Measurements from ENCODE around the gene CDC25C.

Gene CDC25C

DNA sequence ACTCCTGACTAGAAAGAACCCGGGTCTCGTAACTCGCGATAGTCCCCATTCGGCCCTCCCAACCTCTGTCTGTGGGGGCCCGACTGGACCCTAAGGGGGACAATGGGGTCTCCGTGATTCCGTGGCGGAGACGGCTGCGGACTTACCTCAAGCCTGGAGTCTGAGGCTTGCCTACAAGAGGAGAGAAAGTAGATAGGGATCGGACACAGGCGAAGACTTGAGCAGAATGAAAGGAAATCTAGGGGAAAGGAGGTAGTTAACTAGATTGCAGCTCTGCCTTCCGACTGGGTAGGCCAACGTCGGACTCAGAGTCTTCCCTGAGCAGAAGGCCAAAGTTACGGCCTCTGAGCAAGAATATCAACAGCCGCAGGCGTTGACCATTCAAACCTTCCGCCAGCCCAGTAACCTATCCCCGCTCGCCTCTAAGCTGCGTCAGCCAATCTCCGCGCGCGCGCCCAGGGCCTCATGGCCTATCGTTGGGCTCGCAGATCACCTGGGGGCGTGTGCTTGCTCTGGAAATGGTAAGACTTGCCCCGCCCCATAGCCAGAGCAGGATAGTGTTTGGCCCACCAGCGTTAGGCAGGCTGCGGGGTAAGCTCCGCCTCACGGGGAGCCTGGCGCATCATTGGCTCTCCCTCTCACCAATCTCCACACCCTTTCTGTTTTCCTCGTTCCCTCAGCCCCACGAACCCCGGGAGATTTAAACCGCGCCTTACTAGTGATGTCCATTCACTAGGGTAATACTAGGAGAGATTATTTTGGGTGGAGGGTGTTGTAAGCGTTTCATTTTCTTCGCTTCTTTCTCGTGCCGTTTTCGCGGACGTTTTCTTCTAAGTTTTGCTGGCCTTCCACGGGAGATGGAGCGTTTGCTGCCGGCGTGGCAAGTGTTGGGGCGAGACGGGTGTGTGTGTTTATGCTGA, at the start of gene CDC25C:
CDC25C (minus strand) TSS at position 356 of the 920 bp plus-strand sequence. CDS start 624 bp downstream, outside the sequence.
- H3K4me1 ChIP-seq (ENCODE audit: control insufficient read depth, insufficient read depth, low read length) = peaks cover 7% of the 10 kb centered on the region
- H3K9me3 ChIP-seq (ENCODE audit: control insufficient read depth, insufficient read depth, low read length) = no peaks in the 10 kb centered on the region

DNA sequence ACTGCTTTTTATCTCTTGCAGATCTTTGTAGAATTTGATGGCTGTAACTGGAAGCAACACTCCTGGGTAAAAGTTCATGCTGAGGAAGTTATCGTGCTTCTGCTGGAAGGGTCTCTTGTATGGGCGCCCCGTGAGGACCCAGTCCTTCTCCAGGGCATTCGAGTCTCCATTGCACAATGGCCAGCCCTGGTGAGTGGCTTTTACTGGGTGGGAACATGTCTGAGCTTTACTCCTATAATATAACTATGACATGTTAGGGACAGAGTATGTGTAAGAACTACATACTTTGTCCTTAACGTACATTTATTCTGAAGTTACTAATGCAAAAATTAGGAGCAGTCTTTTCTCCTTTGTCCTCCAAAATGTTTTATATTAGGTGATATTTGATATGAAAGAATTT, 41.0 kb upstream of the CDC25C start:
- no peaks in the 10 kb centered on the region for H3K36me3 ChIP-seq (ENCODE audit: control insufficient read depth, insufficient read depth, low read length)
- H3K9me3 ChIP-seq (ENCODE audit: control insufficient read depth, insufficient read depth, low read length) = no peaks in the 10 kb centered on the region
- H3K4me1 ChIP-seq (ENCODE audit: control insufficient read depth, insufficient read depth, low read length) = no peaks in the 10 kb centered on the region

More for the DNA sequence above, at the start of gene CDC25C:
- H3K9ac ChIP-seq (ENCODE audit: low read depth, low read length) = peak within 1 kb of the TSS; percentile 92
- H3K4me3 ChIP-seq (ENCODE audit: low read depth, low read length) = peak within 1 kb of the TSS; percentile 88
- no peaks in the 10 kb centered on the region for H3K27me3 ChIP-seq (ENCODE audit: control insufficient read depth, insufficient read depth, low read length)
- H3K36me3 ChIP-seq (ENCODE audit: control insufficient read depth, insufficient read depth, low read length) = no peaks in the 10 kb centered on the region

DNA sequence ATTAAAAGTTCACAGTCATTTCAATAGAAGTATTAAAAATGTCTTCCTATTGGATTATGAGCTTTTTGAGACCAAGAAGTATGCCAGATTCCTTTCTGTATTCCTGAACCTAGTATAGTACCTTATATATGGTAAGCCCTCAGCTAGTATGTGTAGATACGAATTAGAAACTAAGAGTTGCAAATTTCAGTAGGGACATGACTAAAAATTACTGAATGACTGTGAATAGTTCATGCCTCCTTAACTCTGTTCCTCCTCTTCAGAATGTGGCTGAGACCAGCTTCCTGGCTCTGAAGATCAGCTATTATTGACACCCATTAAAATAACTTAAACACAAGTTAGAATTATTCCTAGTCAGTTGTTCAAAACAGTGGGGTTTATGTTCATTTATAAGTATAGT, 40.6 kb upstream of the CDC25C start:
- no peaks in the 10 kb centered on the region for H3K9me3 ChIP-seq (ENCODE audit: control insufficient read depth, insufficient read depth, low read length)

More for the DNA sequence above, 41.0 kb upstream of the CDC25C start:
- no peak overlapping the region for H3K9ac ChIP-seq (ENCODE audit: low read depth, low read length)
- H3K27me3 ChIP-seq (ENCODE audit: control insufficient read depth, insufficient read depth, low read length) = no peaks in the 10 kb centered on the region
- no peak overlapping the region for H3K4me3 ChIP-seq (ENCODE audit: low read depth, low read length)

DNA sequence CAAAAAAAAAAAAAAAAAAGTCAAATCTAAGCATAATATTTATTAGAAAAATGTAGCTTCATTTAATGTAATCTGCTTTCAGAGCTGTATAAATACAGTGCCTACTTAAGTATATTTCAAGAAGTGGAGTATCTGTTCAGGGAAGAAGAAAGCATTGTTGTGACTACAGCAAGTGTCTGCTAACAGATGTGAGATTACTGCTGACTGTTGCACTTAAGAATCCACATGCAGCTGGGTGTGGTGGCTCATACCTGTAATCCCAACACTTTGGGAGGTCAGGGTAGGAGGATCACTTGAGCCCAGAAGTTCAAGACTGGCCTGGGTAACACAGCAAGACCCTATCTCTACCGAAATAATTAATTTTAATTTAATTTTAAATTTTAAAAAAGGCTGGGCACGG, 39.9 kb upstream of the CDC25C start:
- Histone ChIP-seq H3K36me3 (ENCODE audit: control insufficient read depth, insufficient read depth, low read length) (no peaks in the 10 kb centered on the region), H3K4me1 (ENCODE audit: control insufficient read depth, insufficient read depth, low read length) (no peaks in the 10 kb centered on the region), H3K4me3 (ENCODE audit: low read depth, low read length) (no peak overlapping the region), H3K27me3 (ENCODE audit: control insufficient read depth, insufficient read depth, low read length) (no peaks in the 10 kb centered on the region), H3K9ac (ENCODE audit: low read depth, low read length) (no peak overlapping the region), H3K9me3 (ENCODE audit: control insufficient read depth, insufficient read depth, low read length) (no peaks in the 10 kb centered on the region)

More for the DNA sequence above, 40.6 kb upstream of the CDC25C start:
- H3K36me3 ChIP-seq (ENCODE audit: control insufficient read depth, insufficient read depth, low read length) = no peaks in the 10 kb centered on the region
- H3K4me3 ChIP-seq (ENCODE audit: low read depth, low read length) = no peak overlapping the region
- no peaks in the 10 kb centered on the region for H3K27me3 ChIP-seq (ENCODE audit: control insufficient read depth, insufficient read depth, low read length)
- no peaks in the 10 kb centered on the region for H3K4me1 ChIP-seq (ENCODE audit: control insufficient read depth, insufficient read depth, low read length)
- no peak overlapping the region for H3K9ac ChIP-seq (ENCODE audit: low read depth, low read length)

DNA sequence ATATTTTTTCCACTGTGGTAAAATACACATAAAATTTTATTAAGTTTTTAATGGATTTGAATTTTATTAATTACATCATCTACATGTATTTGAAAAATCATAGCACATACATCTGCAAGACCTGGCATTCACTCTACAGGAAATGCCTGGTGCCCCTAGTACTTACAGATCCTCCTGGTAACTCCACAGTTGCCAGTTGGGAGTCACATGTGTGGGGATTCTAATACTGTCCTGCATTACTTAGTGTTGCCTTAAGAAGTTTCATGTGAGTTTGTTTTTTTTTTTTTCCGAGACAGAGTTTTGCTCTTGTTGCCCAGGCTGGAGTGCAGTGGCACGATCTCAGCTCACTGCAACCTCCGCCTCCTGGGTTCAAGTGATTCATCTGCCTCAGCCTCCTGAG, 38.9 kb upstream of the CDC25C start:
- H3K9me3 ChIP-seq (ENCODE audit: control insufficient read depth, insufficient read depth, low read length) = no peaks in the 10 kb centered on the region
- H3K36me3 ChIP-seq (ENCODE audit: control insufficient read depth, insufficient read depth, low read length) = no peaks in the 10 kb centered on the region
- H3K4me3 ChIP-seq (ENCODE audit: low read depth, low read length) = no peak overlapping the region

DNA sequence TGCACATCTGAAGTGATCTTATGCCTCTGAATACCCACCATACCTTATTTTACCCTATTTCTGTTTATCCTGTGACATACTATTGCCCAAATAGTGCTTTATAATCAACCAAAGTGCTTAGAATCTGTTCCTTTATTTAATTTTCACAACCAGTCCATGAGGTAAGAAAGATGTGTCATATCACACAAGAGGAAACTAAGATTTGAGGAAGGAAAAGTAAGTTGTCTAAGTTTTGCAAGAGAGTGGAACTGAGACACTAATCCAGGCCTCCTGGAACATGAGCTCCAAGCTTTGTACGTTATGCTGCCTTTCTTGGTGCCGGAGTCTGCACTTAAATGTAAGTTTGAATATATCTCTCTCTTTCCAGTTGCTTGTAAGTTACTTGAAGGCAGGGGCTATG, 38.1 kb upstream of the CDC25C start:
- Histone ChIP-seq H3K4me3 (ENCODE audit: low read depth, low read length) (no peak overlapping the region), H3K36me3 (ENCODE audit: control insufficient read depth, insufficient read depth, low read length) (no peaks in the 10 kb centered on the region), H3K27me3 (ENCODE audit: control insufficient read depth, insufficient read depth, low read length) (no peaks in the 10 kb centered on the region), H3K9me3 (ENCODE audit: control insufficient read depth, insufficient read depth, low read length) (no peaks in the 10 kb centered on the region), H3K9ac (ENCODE audit: low read depth, low read length) (no peak overlapping the region), H3K4me1 (ENCODE audit: control insufficient read depth, insufficient read depth, low read length) (no peaks in the 10 kb centered on the region)

More for the DNA sequence above, 38.9 kb upstream of the CDC25C start:
- Histone ChIP-seq H3K9ac (ENCODE audit: low read depth, low read length) (no peak overlapping the region), H3K4me1 (ENCODE audit: control insufficient read depth, insufficient read depth, low read length) (no peaks in the 10 kb centered on the region), H3K27me3 (ENCODE audit: control insufficient read depth, insufficient read depth, low read length) (no peaks in the 10 kb centered on the region)

DNA sequence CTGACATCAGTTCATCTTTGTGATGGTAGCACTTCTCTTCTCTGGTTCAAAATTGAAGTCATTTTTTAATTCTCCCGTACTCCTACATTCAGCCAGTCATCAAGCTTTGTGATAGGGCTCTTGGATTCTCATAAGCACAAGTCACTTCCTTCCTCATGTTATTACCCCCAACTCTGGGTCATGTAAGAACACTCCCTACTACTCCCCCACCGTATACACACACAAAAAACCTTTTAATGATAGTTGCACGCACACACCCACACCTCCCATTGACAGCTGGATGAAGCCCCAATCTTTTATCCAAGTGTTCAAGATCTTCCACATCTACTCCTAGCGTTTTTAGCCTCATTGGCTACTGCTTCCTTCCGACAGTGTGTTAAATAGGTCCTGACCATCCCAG, 37.7 kb upstream of the CDC25C start:
- Histone ChIP-seq H3K9ac (ENCODE audit: low read depth, low read length) (no peak overlapping the region), H3K27me3 (ENCODE audit: control insufficient read depth, insufficient read depth, low read length) (no peaks in the 10 kb centered on the region), H3K4me3 (ENCODE audit: low read depth, low read length) (no peak overlapping the region), H3K4me1 (ENCODE audit: control insufficient read depth, insufficient read depth, low read length) (no peaks in the 10 kb centered on the region), H3K36me3 (ENCODE audit: control insufficient read depth, insufficient read depth, low read length) (no peaks in the 10 kb centered on the region), H3K9me3 (ENCODE audit: control insufficient read depth, insufficient read depth, low read length) (no peaks in the 10 kb centered on the region)

DNA sequence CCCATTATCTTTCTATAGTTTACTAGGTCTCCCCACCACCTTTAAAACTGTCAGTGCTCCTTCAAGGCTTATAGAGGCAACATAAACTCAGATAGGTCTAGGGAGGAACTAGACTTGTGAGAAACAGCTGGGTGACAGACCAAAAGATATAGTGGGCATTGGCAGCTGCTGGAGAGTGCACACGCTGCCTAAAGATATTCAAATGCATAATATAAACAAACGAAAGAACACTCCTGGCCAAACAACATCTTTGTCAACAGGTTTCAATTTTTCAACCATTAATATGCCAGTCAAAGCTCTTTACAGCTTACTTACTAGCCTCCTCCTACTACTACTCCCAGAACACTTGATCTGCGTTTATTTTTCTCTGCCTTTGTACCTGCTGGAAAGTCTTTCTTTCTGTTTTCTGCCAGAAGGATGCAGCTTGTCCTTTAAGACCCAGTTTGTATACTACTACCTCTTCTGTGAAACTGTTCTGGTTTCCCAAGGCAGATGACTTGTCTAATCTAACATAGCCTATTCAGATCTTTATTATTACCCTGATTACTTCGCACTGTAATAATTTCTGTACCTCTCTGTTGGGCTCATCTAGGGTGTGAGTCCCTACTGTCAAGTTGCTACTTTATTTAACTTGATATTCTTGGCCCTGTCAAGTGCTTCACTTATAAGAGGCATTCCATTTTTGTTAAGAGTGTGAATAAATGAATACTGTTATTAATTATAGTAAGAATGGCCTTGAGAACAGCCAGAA, 35.2 kb upstream of the CDC25C start:
- H3K9ac ChIP-seq (ENCODE audit: low read depth, low read length) = no peak overlapping the region
- no peaks in the 10 kb centered on the region for H3K27me3 ChIP-seq (ENCODE audit: control insufficient read depth, insufficient read depth, low read length)
- H3K9me3 ChIP-seq (ENCODE audit: control insufficient read depth, insufficient read depth, low read length) = no peaks in the 10 kb centered on the region
- no peaks in the 10 kb centered on the region for H3K4me1 ChIP-seq (ENCODE audit: control insufficient read depth, insufficient read depth, low read length)
- no peaks in the 10 kb centered on the region for H3K36me3 ChIP-seq (ENCODE audit: control insufficient read depth, insufficient read depth, low read length)
- H3K4me3 ChIP-seq (ENCODE audit: low read depth, low read length) = no peak overlapping the region

DNA sequence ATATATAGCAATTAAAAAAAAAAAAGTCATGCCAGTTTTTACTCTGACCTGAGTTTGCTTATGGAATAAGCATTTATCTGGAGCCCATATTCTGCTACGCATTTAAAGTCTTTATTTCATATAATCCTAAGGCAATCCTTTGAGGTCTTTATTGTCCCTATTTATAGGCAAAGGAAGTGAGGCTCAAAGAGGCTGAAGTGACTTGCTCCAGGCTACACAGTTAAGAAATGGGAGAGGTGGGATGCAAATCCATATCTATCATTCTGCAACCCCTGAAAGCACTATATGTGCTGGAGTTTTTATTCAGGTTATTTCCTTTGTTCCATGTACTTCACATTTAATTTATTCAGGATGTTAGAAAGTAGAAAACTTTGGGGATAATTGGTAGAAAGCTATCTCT, 33.0 kb upstream of the CDC25C start:
- H3K9me3 ChIP-seq (ENCODE audit: control insufficient read depth, insufficient read depth, low read length) = no peaks in the 10 kb centered on the region
- no peaks in the 10 kb centered on the region for H3K4me1 ChIP-seq (ENCODE audit: control insufficient read depth, insufficient read depth, low read length)
- H3K27me3 ChIP-seq (ENCODE audit: control insufficient read depth, insufficient read depth, low read length) = no peaks in the 10 kb centered on the region
- no peak overlapping the region for H3K9ac ChIP-seq (ENCODE audit: low read depth, low read length)
- no peaks in the 10 kb centered on the region for H3K36me3 ChIP-seq (ENCODE audit: control insufficient read depth, insufficient read depth, low read length)
- H3K4me3 ChIP-seq (ENCODE audit: low read depth, low read length) = no peak overlapping the region

DNA sequence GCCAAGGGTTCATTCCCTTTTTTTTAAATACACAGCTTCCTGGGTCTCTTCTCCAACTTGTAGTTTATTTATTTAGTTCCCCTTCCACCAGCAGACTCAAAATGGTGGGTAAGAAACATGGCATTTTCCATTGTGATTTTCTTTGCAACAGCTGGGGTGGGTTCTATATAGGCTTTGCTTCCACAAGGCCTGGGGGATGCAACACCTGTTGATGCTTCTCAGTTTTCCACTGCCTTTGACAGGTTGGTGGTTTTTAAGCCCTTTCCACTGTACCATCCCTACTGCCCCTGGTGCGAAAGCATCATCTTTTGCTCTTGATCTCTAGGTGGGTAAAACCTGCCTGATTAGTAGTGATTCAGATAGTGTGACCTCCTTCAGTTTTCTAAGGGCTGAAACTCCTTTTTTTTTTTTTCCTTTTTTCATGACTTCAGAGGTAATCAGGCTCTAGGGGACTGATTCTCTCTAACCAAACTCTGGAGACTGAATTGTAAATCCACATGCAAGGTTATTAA, 29.4 kb upstream of the CDC25C start:
- Histone ChIP-seq H3K9ac (ENCODE audit: low read depth, low read length) (no peak overlapping the region), H3K9me3 (ENCODE audit: control insufficient read depth, insufficient read depth, low read length) (no peaks in the 10 kb centered on the region), H3K4me3 (ENCODE audit: low read depth, low read length) (no peak overlapping the region), H3K36me3 (ENCODE audit: control insufficient read depth, insufficient read depth, low read length) (no peaks in the 10 kb centered on the region), H3K27me3 (ENCODE audit: control insufficient read depth, insufficient read depth, low read length) (no peaks in the 10 kb centered on the region), H3K4me1 (ENCODE audit: control insufficient read depth, insufficient read depth, low read length) (no peaks in the 10 kb centered on the region)

DNA sequence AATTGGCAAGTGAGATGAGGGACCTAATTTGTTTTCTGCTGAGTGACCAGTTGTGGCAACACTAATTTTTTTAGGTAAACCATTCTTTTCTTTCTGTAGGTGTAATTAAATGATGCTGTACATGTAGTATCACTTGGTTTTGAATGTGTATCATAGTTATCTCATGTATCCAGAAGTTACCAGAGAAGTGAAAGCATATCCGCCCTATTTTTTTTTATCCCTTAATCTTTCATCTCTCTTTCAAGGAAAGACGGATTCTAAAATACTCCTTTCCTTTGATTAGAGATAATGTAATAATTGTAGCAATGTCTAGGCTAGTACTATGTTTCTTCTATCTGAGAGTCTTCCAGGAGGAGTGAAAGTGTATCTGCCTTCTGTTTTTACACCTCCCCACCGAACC, 28.0 kb upstream of the CDC25C start:
- Histone ChIP-seq H3K4me1 (ENCODE audit: control insufficient read depth, insufficient read depth, low read length) (peaks cover 2% of the 10 kb centered on the region), H3K4me3 (ENCODE audit: low read depth, low read length) (no peak overlapping the region), H3K9ac (ENCODE audit: low read depth, low read length) (no peak overlapping the region), H3K27me3 (ENCODE audit: control insufficient read depth, insufficient read depth, low read length) (no peaks in the 10 kb centered on the region), H3K9me3 (ENCODE audit: control insufficient read depth, insufficient read depth, low read length) (no peaks in the 10 kb centered on the region), H3K36me3 (ENCODE audit: control insufficient read depth, insufficient read depth, low read length) (no peaks in the 10 kb centered on the region)
